ENCODE measurements around the gene SEPTIN3.
"Not testable (repeated sequence)": the region's sequence is repeated elsewhere in the genome, so short reads cannot be mapped to it uniquely, and the experiment has no call there.

The SEPTIN3 gene

GRCh38 chr22:41943661-41944209 is 25.5 kb upstream of the SEPTIN3 start:
- no peak for DNase-seq

GRCh38 chr22:41946629-41947423 is 22.4 kb upstream of the SEPTIN3 start, which contains the start of gene CENPM:
Gene CENPM, minus strand, starts transcription at chr22:41947152. Its CDS starts 76 bp downstream, at chr22:41947076.
- peak; percentile 93 for DNase-seq

GRCh38 chr22:41947424-41948080 is 21.7 kb upstream of the SEPTIN3 start:
- DNase-seq, result no peak

- DNase-seq, result no peak
Observed at GRCh38 chr22:41948142-41948541, 21.1 kb upstream of the SEPTIN3 start.

GRCh38 chr22:41948928-41949296 is 20.3 kb upstream of the SEPTIN3 start:
- not testable (repeated sequence) for DNase-seq

- no peak for DNase-seq
Observed at GRCh38 chr22:41949297-41949965, 19.8 kb upstream of the SEPTIN3 start.

GRCh38 chr22:41951898-41952474 is 17.3 kb upstream of the SEPTIN3 start, which contains the start of gene SMIM45:
Gene SMIM45, plus strand, starts transcription at chr22:41952150.
- no peak for DNase-seq

- no peak for DNase-seq
Observed at GRCh38 chr22:41952713-41953112, 16.5 kb upstream of the SEPTIN3 start.

- DNase-seq, result no peak
Observed at GRCh38 chr22:41957941-41958556, 11.2 kb upstream of the SEPTIN3 start.

- DNase-seq, result no peak
Observed at GRCh38 chr22:41963453-41964111, 5.7 kb upstream of the SEPTIN3 start.

- DNase-seq, result no peak
Observed at GRCh38 chr22:41964112-41964491, 5.1 kb upstream of the SEPTIN3 start.

GRCh38 chr22:41966225-41966606 is 3.0 kb upstream of the SEPTIN3 start:
- no peak for DNase-seq

- DNase-seq, result peak; percentile 39
Observed at GRCh38 chr22:41966607-41967240, 2.5 kb upstream of the SEPTIN3 start.

GRCh38 chr22:41968601-41969000 is 642 bp upstream of the SEPTIN3 start:
- no peak for DNase-seq

GRCh38 chr22:41970601-41971000 is 1.4 kb downstream of the SEPTIN3 start:
- DNase-seq, result no peak

- no peak for DNase-seq
Observed at GRCh38 chr22:41971431-41971830, 2.2 kb downstream of the SEPTIN3 start.

GRCh38 chr22:41974691-41975290 is 5.5 kb downstream of the SEPTIN3 start:
- DNase-seq, result no peak

- no peak for DNase-seq
Observed at GRCh38 chr22:41975299-41976069, 6.2 kb downstream of the SEPTIN3 start.

GRCh38 chr22:41976070-41976901 is 7.0 kb downstream of the SEPTIN3 start:
- DNase-seq, result peak; percentile 64
